GM19372 (cell line): Measurements from ENCODE around the gene FARS2.

Source experiments
- ATAC-seq: cut with Tn5 transposase; IDR thresholded peaks from one replicate; pipeline ENCODE4 v1.9.1; 2021; ENCODE audit warnings: mild to moderate bottlenecking, low read depth, moderate library complexity; ENCODE audit not compliant: unreplicated experiment

FARS2 gene

GRCh38 chr6:5493806-5494205 is 232.5 kb downstream of the FARS2 start:
- no peak for ATAC-seq

GRCh38 chr6:5497896-5498578 is 236.7 kb downstream of the FARS2 start:
- no peak for ATAC-seq

GRCh38 chr6:5498579-5498899 is 237.2 kb downstream of the FARS2 start:
- ATAC-seq, result no peak

- no peak for ATAC-seq
Measured at GRCh38 chr6:5499644-5500306, 238.5 kb downstream of the FARS2 start.

GRCh38 chr6:5501837-5502236 is 240.5 kb downstream of the FARS2 start:
- ATAC-seq, result no peak

- ATAC-seq, result no peak
Measured at GRCh38 chr6:5504078-5504477, 242.8 kb downstream of the FARS2 start.

- ATAC-seq, result peak; percentile 50
Measured at GRCh38 chr6:5506149-5506548, 244.8 kb downstream of the FARS2 start.

- peak; percentile 25 for ATAC-seq
Measured at GRCh38 chr6:5506597-5506996, 245.3 kb downstream of the FARS2 start.

GRCh38 chr6:5507131-5507681 is 245.9 kb downstream of the FARS2 start:
- peak; percentile 70 for ATAC-seq

- no peak for ATAC-seq
Measured at GRCh38 chr6:5509106-5509505, 247.8 kb downstream of the FARS2 start.

GRCh38 chr6:5510331-5511133 is 249.2 kb downstream of the FARS2 start:
- no peak for ATAC-seq

- ATAC-seq, result no peak
Measured at GRCh38 chr6:5511954-5512353, 250.6 kb downstream of the FARS2 start.

- ATAC-seq, result no peak
Measured at GRCh38 chr6:5512422-5512821, 251.1 kb downstream of the FARS2 start.

- no peak for ATAC-seq
Measured at GRCh38 chr6:5513408-5513807, 252.1 kb downstream of the FARS2 start.

GRCh38 chr6:5514353-5514752 is 253.0 kb downstream of the FARS2 start:
- no peak for ATAC-seq

- ATAC-seq, result no peak
Measured at GRCh38 chr6:5515200-5515599, 253.9 kb downstream of the FARS2 start.

GRCh38 chr6:5516036-5516435 is 254.7 kb downstream of the FARS2 start:
- no peak for ATAC-seq

- peak; percentile 71 for ATAC-seq
Measured at GRCh38 chr6:5517796-5518195, 256.5 kb downstream of the FARS2 start.

- ATAC-seq, result no peak
Measured at GRCh38 chr6:5518936-5519491, 257.7 kb downstream of the FARS2 start.

GRCh38 chr6:5520796-5521195 is 259.5 kb downstream of the FARS2 start:
- ATAC-seq, result no peak

- ATAC-seq, result no peak
Measured at GRCh38 chr6:5521322-5521721, 260.0 kb downstream of the FARS2 start.
